Forelimb muscle (tissue), 1 donor: ENCODE measurements around the gene APOA4. TPM values are rescaled to one million over a fixed set of nuclear protein-coding genes. Genes with fewer than 3 reads are reported as not detected.

Experiments
- DNase-seq: peaks from one replicate; pipeline ENCODE4 v3.0.0-alpha.2; 2013; ENCODE audit warnings: low read depth
- polyA plus RNA-seq: library from polyadenylated mRNA; unstranded; fragments of 120-200 nt; gene quantifications from one replicate; pipeline ENCODE4 v1.2.1, GENCODE V29; 2013; ENCODE audit not compliant: insufficient read length

The APOA4 gene
- polyA plus RNA-seq, 1 donor, result not detected

- no peak for DNase-seq
Measured at GRCh38 chr11:116830184-116830912, 7.2 kb upstream of the APOA4 start.

- DNase-seq, result no peak
Measured at GRCh38 chr11:116829525-116830183, 6.5 kb upstream of the APOA4 start, which contains the start of gene APOC3. Gene APOC3 (plus strand): TSS chr11:116829907. CDS start chr11:116830583, 676 bp downstream.

- DNase-seq, result no peak
Measured at GRCh38 chr11:116828632-116829524, 5.8 kb upstream of the APOA4 start.

- DNase-seq, result no peak
Measured at GRCh38 chr11:116827461-116827860, 4.4 kb upstream of the APOA4 start.

GRCh38 chr11:116826751-116827431 lies 3.8 kb upstream of the APOA4 start:
- no peak for DNase-seq

GRCh38 chr11:116825854-116826750 lies 3.0 kb upstream of the APOA4 start:
- no peak for DNase-seq

- DNase-seq, result no peak
Measured at GRCh38 chr11:116825434-116825833, 2.3 kb upstream of the APOA4 start.

- no peak for DNase-seq
Measured at GRCh38 chr11:116822575-116822974, 529 bp downstream of the APOA4 start.

GRCh38 chr11:116821050-116821918 lies 1.8 kb downstream of the APOA4 start:
- no peak for DNase-seq

- DNase-seq, result no peak
Measured at GRCh38 chr11:116819049-116819448, 4.1 kb downstream of the APOA4 start.

- no peak for DNase-seq
Measured at GRCh38 chr11:116814502-116814901, 8.6 kb downstream of the APOA4 start.

- DNase-seq, result no peak
Measured at GRCh38 chr11:116813781-116814471, 9.2 kb downstream of the APOA4 start.

- no peak for DNase-seq
Measured at GRCh38 chr11:116813170-116813569, 9.9 kb downstream of the APOA4 start.

GRCh38 chr11:116812109-116812508 lies 11.0 kb downstream of the APOA4 start:
- no peak for DNase-seq

- DNase-seq, result no peak
Measured at GRCh38 chr11:116811194-116811593, 11.9 kb downstream of the APOA4 start.

- no peak for DNase-seq
Measured at GRCh38 chr11:116808262-116809175, 14.6 kb downstream of the APOA4 start.

- DNase-seq, result no peak
Measured at GRCh38 chr11:116807601-116808261, 15.4 kb downstream of the APOA4 start.
